Tibial nerve (tissue), 4 donors: Measurements from ENCODE around the gene TFRC.

Source experiments
- CTCF ChIP-seq, 5 experiments: fragments of 200-600 bp in 3 of 5; fragments of 450-650 bp in 2 of 5; sonication (generic) in 3 of 5; IDR thresholded peaks; one replicate each; pipeline ENCODE4 v1.5.1; 2016 to 2019; ENCODE audit warnings: antibody characterized with exemption in 5 of 5, mild to moderate bottlenecking in 3 of 5, moderate library complexity in 2 of 5
- EP300 ChIP-seq, 2 donors: sonication (generic); formaldehyde crosslinking; IDR thresholded peaks; one replicate each; pipeline ENCODE4 v1.6.1; 2017; ENCODE audit warnings: antibody characterized with exemption in 2 of 2, mild to moderate bottlenecking in 1 of 2
- POLR2A ChIP-seq, 2 donors: fragments of 450-650 bp; IDR thresholded peaks; one replicate each; pipeline ENCODE4 v1.6.1; 2017; ENCODE audit warnings: antibody characterized with exemption in 2 of 2, mild to moderate bottlenecking in 2 of 2, moderate library complexity in 2 of 2

GRCh38 chr3:196008387-196008786 lies 73.5 kb downstream of the TFRC start:
- TF ChIP-seq CTCF (IDR thresholded peaks at IDR 0.05) (no peak), EP300 (IDR thresholded peaks at IDR 0.05) (no peak), POLR2A (IDR thresholded peaks at IDR 0.05) (no peak)
